ENCODE measurements around the gene STXBP3.

STXBP3 gene

DNA sequence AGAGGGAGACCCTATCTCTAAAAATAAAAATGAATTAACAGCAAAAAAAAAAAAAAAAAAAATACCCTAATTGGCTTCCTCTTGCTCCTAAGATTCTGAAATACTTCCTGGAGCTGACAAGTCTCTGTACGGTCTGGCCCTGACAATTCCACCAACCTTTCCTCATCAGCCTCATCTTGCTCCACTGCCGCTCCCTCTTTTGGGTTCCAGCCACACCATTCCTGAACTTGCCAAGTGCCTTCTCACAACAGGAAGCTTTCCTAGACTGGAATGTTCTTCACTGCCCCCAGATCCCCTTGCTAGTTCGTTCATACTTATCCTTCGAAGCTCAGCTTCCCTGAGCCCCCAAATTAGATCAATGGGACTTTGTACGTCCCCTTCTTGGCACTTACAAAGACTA is 73.4 kb downstream of the STXBP3 start:
- Histone ChIP-seq H2AFZ (ENCODE audit: low read length) (no peak overlapping the region), H3K4me2 (ENCODE audit: low read depth, low read length) (no peak overlapping the region), H3F3A (ENCODE audit: insufficient read depth, low read length) (no peaks in the 10 kb centered on the region), H4K20me1 (ENCODE audit: insufficient read depth, low read length) (no peaks in the 10 kb centered on the region), H3K79me2 (ENCODE audit: low read length) (no peaks in the 10 kb centered on the region), H3K9me2 (replicated peaks; ENCODE audit: insufficient read depth, low read length) (no peaks in the 10 kb centered on the region), H3K9me3 (replicated peaks; ENCODE audit: insufficient read depth, low read length) (no peaks in the 10 kb centered on the region), H3K27me3 (replicated peaks; ENCODE audit: insufficient read depth, low read length) (no peaks in the 10 kb centered on the region), H3K9ac (ENCODE audit: low read length) (no peak overlapping the region), H3K4me3 (ENCODE audit: low read length) (no peak overlapping the region), H3K27ac (ENCODE audit: low read length) (no peak overlapping the region), H3K4me1 (ENCODE audit: low read length) (no peaks in the 10 kb centered on the region), H3K36me3 (replicated peaks; ENCODE audit: insufficient read depth, low read length) (no peaks in the 10 kb centered on the region)
- DNase-seq = no peak
- no peak for TF ChIP-seq EZH2phosphoT487 (IDR thresholded peaks at IDR 0.05; ENCODE audit: low read length)
- TF ChIP-seq EZH2 (optimal IDR thresholded peaks at IDR 0.05; ENCODE audit: low read depth, low read length) = no peak
- TF ChIP-seq, protein P1, sequence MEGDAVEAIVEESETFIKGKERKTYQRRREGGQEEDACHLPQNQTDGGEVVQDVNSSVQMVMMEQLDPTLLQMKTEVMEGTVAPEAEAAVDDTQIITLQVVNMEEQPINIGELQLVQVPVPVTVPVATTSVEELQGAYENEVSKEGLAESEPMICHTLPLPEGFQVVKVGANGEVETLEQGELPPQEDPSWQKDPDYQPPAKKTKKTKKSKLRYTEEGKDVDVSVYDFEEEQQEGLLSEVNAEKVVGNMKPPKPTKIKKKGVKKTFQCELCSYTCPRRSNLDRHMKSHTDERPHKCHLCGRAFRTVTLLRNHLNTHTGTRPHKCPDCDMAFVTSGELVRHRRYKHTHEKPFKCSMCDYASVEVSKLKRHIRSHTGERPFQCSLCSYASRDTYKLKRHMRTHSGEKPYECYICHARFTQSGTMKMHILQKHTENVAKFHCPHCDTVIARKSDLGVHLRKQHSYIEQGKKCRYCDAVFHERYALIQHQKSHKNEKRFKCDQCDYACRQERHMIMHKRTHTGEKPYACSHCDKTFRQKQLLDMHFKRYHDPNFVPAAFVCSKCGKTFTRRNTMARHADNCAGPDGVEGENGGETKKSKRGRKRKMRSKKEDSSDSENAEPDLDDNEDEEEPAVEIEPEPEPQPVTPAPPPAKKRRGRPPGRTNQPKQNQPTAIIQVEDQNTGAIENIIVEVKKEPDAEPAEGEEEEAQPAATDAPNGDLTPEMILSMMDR (IDR thresholded peaks at IDR 0.05; ENCODE audit: low read length) = no peak

DNA sequence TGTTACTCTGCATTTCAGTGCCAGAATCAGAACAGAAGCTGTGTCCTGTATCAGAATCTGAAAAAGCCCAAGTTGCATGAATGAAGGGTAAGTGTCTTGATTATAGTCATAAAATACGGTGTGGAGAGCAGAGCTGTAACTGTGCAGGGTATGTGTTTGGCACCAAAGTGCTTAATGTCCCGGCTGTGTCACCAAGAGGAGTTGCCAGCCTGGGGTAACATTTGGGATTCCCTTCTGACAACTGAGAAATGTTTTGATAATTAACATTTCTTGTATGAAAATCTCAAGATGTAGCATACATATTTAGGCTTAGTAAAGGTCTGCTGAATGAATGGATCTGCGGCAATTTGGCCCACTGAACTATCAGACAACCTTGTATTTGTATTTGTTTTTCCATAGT is 77.2 kb downstream of the STXBP3 start:
- Histone ChIP-seq H4K20me1 (ENCODE audit: insufficient read depth, low read length) (no peaks in the 10 kb centered on the region), H3K79me2 (ENCODE audit: low read length) (no peaks in the 10 kb centered on the region), H2AFZ (ENCODE audit: low read length) (no peak overlapping the region), H3K36me3 (replicated peaks; ENCODE audit: insufficient read depth, low read length) (no peaks in the 10 kb centered on the region), H3K27me3 (replicated peaks; ENCODE audit: insufficient read depth, low read length) (no peaks in the 10 kb centered on the region), H3K9ac (ENCODE audit: low read length) (no peak overlapping the region), H3K27ac (ENCODE audit: low read length) (no peak overlapping the region), H3K4me1 (ENCODE audit: low read length) (no peaks in the 10 kb centered on the region), H3K9me3 (replicated peaks; ENCODE audit: insufficient read depth, low read length) (no peaks in the 10 kb centered on the region), H3K9me2 (replicated peaks; ENCODE audit: insufficient read depth, low read length) (no peaks in the 10 kb centered on the region), H3K4me3 (ENCODE audit: low read length) (no peak overlapping the region), H3F3A (ENCODE audit: insufficient read depth, low read length) (no peaks in the 10 kb centered on the region), H3K4me2 (ENCODE audit: low read depth, low read length) (no peak overlapping the region)
- no peak for DNase-seq
- TF ChIP-seq EZH2phosphoT487 (IDR thresholded peaks at IDR 0.05; ENCODE audit: low read length) (no peak), EZH2 (optimal IDR thresholded peaks at IDR 0.05; ENCODE audit: low read depth, low read length) (no peak)
- TF ChIP-seq, protein P1 (IDR thresholded peaks at IDR 0.05; ENCODE audit: low read length) = no peak

DNA sequence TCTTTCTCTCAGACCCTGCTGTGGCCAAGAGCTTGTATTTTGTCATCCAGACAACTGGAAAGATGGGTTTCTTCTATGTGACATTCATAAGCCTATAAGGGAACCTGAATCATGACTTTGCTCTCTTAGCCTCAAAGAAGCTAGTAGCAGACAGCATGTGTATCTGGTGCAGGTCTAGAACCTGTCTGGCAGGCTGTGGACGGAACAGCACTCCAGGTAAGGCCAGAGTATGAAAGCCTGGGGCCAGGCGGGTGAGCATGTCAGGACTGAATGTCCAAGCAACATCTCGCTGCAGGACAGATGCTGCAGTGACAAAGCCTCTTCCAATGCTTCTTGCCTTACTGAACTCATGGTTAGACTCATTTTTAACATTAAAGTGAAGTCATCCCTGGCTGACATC is 77.6 kb downstream of the STXBP3 start:
- H4K20me1 ChIP-seq (ENCODE audit: insufficient read depth, low read length) = no peaks in the 10 kb centered on the region
- no peaks in the 10 kb centered on the region for H3K27me3 ChIP-seq (replicated peaks; ENCODE audit: insufficient read depth, low read length)
- H3K79me2 ChIP-seq (ENCODE audit: low read length) = no peaks in the 10 kb centered on the region
- H3K4me1 ChIP-seq (ENCODE audit: low read length) = no peaks in the 10 kb centered on the region
- no peak overlapping the region for H3K4me3 ChIP-seq (ENCODE audit: low read length)
- TF ChIP-seq EZH2phosphoT487 (IDR thresholded peaks at IDR 0.05; ENCODE audit: low read length) (no peak), EZH2 (optimal IDR thresholded peaks at IDR 0.05; ENCODE audit: low read depth, low read length) (no peak)
- TF ChIP-seq, protein P1 (IDR thresholded peaks at IDR 0.05; ENCODE audit: low read length) = no peak
- H3K9me3 ChIP-seq (replicated peaks; ENCODE audit: insufficient read depth, low read length) = no peaks in the 10 kb centered on the region
- no peak for DNase-seq
- H3F3A ChIP-seq (ENCODE audit: insufficient read depth, low read length) = no peaks in the 10 kb centered on the region
- no peak overlapping the region for H3K9ac ChIP-seq (ENCODE audit: low read length)
- H3K4me2 ChIP-seq (ENCODE audit: low read depth, low read length) = no peak overlapping the region
- no peak overlapping the region for H3K27ac ChIP-seq (ENCODE audit: low read length)
- no peaks in the 10 kb centered on the region for H3K9me2 ChIP-seq (replicated peaks; ENCODE audit: insufficient read depth, low read length)
- no peak overlapping the region for H2AFZ ChIP-seq (ENCODE audit: low read length)
- H3K36me3 ChIP-seq (replicated peaks; ENCODE audit: insufficient read depth, low read length) = no peaks in the 10 kb centered on the region
